H1 (cell line): ENCODE data around the gene CMTM3. TPM values are rescaled to one million over a fixed set of nuclear protein-coding genes. Genes with fewer than 3 reads are reported as not detected.
A peak's percentile ranks its signal among the peaks of the same experiment; 100 is the strongest.

Source experiments
- CTCF ChIA-PET: fragments of 300-600 bp; sonication (Branson Sonifier 250); formaldehyde crosslinking; loops from one replicate; lab custom pipeline; 2021; ENCODE audit not compliant: partially characterized antibody; lab: Charles Lee
- POLR2A ChIA-PET: fragments of 300-600 bp; sonication (Branson Sonifier 250); formaldehyde crosslinking; loops from one replicate; lab custom pipeline; 2021; ENCODE audit warnings: inconsistent platforms; ENCODE audit not compliant: partially characterized antibody; lab: Charles Lee
- DNase-seq, 2 experiments: peaks; one replicate each; pipeline versions ENCODE4 v3.0.0 to v3.0.0-alpha.2; 2010 to 2022; ENCODE audit warnings: low spot score in 2 of 2, low read depth in 1 of 2, mixed read lengths in 1 of 2
- FAIRE-seq: peaks from 2 replicates; lab custom pipeline; 2011; peaks lifted over from hg19 to GRCh38; lab: Jason Lieb, UNC
- H2AFZ ChIP-seq: 2 replicates; pipeline ENCODE4 v1.8.1; 2012; ENCODE audit warnings: low read length, inconsistent platforms
- H2AK5ac ChIP-seq: 2 replicates; pipeline ENCODE4 v1.6.1; 2013; ENCODE audit warnings: low read depth, low read length
- H2BK120ac ChIP-seq: replicated peaks from 2 replicates; pipeline ENCODE3; 2013; ENCODE audit warnings: low read depth, low read length, inconsistent platforms
- H2BK12ac ChIP-seq: 2 replicates; pipeline ENCODE4 v1.6.1; 2013; ENCODE audit warnings: low read depth, low read length
- H2BK15ac ChIP-seq: 2 replicates; pipeline ENCODE4 v1.6.1; 2013; ENCODE audit warnings: low read length
- H2BK20ac ChIP-seq: 2 replicates; pipeline ENCODE4 v1.6.1; 2013; ENCODE audit warnings: low read length
- H2BK5ac ChIP-seq: 2 replicates; pipeline ENCODE4 v1.6.1; 2013; ENCODE audit warnings: low read depth, low read length
- H3K14ac ChIP-seq: 2 replicates; pipeline ENCODE4 v1.6.1; 2013; ENCODE audit warnings: inconsistent platforms; ENCODE audit not compliant: insufficient read length
- H3K18ac ChIP-seq: 2 replicates; pipeline ENCODE4 v1.6.1; 2013; ENCODE audit warnings: low read length; ENCODE audit errors: extremely low read depth
- H3K23ac ChIP-seq: 2 replicates; pipeline ENCODE4 v1.6.1; 2013; ENCODE audit warnings: inconsistent platforms; ENCODE audit not compliant: insufficient read length
- H3K23me2 ChIP-seq: 2 replicates; pipeline ENCODE4 v1.6.1; 2013; ENCODE audit warnings: low read depth, low read length
- H3K27ac ChIP-seq: 2 replicates; pipeline ENCODE4 v1.6.1; 2011; ENCODE audit warnings: low read depth, low read length, inconsistent platforms
- H3K27me3 ChIP-seq, 4 experiments: replicated peaks in 1 of 4; 1 replicate in 1 of 4; 2 replicates in 3 of 4; pipeline versions ENCODE4 v1.6.1 to v1.8.1; 2011 to 2013; ENCODE audit warnings: low read length in 3 of 4, mild to moderate bottlenecking in 3 of 4, inconsistent platforms in 2 of 4, mixed read lengths in 2 of 4, moderate library complexity in 1 of 4; ENCODE audit not compliant: control insufficient read depth in 3 of 4, insufficient read depth in 3 of 4; ENCODE audit errors: extremely low read depth in 1 of 4
- H3K36me3 ChIP-seq, 4 experiments: 2 replicates each; pipeline versions ENCODE4 v1.6.1 to v1.8.1; 2011 to 2013; ENCODE audit warnings: mild to moderate bottlenecking in 4 of 4, low read length in 3 of 4, moderate library complexity in 2 of 4, control low read depth in 1 of 4, inconsistent platforms in 1 of 4; ENCODE audit not compliant: insufficient read depth in 4 of 4, control insufficient read depth in 2 of 4
- H3K4ac ChIP-seq: replicated peaks from 2 replicates; pipeline ENCODE3; 2013; ENCODE audit warnings: low read length, low read depth, mixed read lengths, inconsistent platforms; ENCODE audit not compliant: insufficient read length
- H3K4me1 ChIP-seq, 4 experiments: replicated peaks in 1 of 4; 1 replicate in 1 of 4; 2 replicates in 3 of 4; pipeline versions ENCODE4 v1.6.1 to v1.8.1; 2011 to 2013; ENCODE audit warnings: low read length in 3 of 4, inconsistent platforms in 2 of 4, mixed read lengths in 1 of 4; ENCODE audit not compliant: insufficient read depth in 4 of 4, control insufficient read depth in 3 of 4
- H3K4me2 ChIP-seq, 2 experiments: 2 replicates each; pipeline versions ENCODE4 v1.6.1 to v1.8.1; 2011 to 2013; ENCODE audit warnings: low read depth in 2 of 2, low read length in 2 of 2, control low read depth in 1 of 2, inconsistent platforms in 1 of 2, mild to moderate bottlenecking in 1 of 2; ENCODE audit not compliant: insufficient read depth in 1 of 2
- H3K4me3 ChIP-seq, 4 experiments: fragments of 200-600, 300-600 bp in 1 of 4; sonication (generic), shearing (Covaris generic), sonication (Bioruptor Twin) in 1 of 4; 2 replicates each; pipeline versions ENCODE4 v1.5.1 to v1.8.1; 2011 to 2016; ENCODE audit warnings: low read length in 4 of 4, low read depth in 3 of 4, control low read depth in 2 of 4, inconsistent platforms in 2 of 4, mild to moderate bottlenecking in 2 of 4, mixed read lengths in 1 of 4, moderate library complexity in 1 of 4; ENCODE audit not compliant: insufficient read depth in 2 of 4; ENCODE audit errors: extremely low read depth in 1 of 4
- H3K56ac ChIP-seq: replicated peaks from 2 replicates; pipeline ENCODE3; 2013; ENCODE audit warnings: low read depth, mild to moderate bottlenecking, mixed read lengths, low read length, inconsistent platforms; ENCODE audit not compliant: insufficient read length
- H3K79me1 ChIP-seq: 2 replicates; pipeline ENCODE4 v1.6.1; 2013; ENCODE audit warnings: low read depth, low read length, control low read depth
- H3K79me2 ChIP-seq, 2 experiments: 2 replicates each; pipeline versions ENCODE4 v1.6.1 to v1.8.1; 2012 to 2013; ENCODE audit warnings: low read length in 2 of 2, mild to moderate bottlenecking in 2 of 2, inconsistent platforms in 1 of 2; ENCODE audit not compliant: insufficient read depth in 2 of 2, control insufficient read depth in 1 of 2
- H3K9ac ChIP-seq, 4 experiments: replicated peaks in 1 of 4; 1 replicate in 1 of 4; 2 replicates in 3 of 4; pipeline versions ENCODE4 v1.6.1 to v1.8.1; 2011 to 2013; ENCODE audit warnings: low read depth in 3 of 4, low read length in 3 of 4, control low read depth in 2 of 4, mild to moderate bottlenecking in 2 of 4, moderate library complexity in 2 of 4, inconsistent platforms in 1 of 4; ENCODE audit errors: extremely low read depth in 1 of 4
- H3K9me3 ChIP-seq, 2 experiments: 2 replicates each; pipeline versions ENCODE4 v1.6.1 to v1.8.1; 2012 to 2013; ENCODE audit warnings: mild to moderate bottlenecking in 2 of 2, moderate library complexity in 2 of 2, control low read depth in 1 of 2, inconsistent platforms in 1 of 2, low read depth in 1 of 2, low read length in 1 of 2, mixed read lengths in 1 of 2; ENCODE audit not compliant: insufficient read depth in 2 of 2
- H4K20me1 ChIP-seq, 2 experiments: replicated peaks in 1 of 2; 2 replicates each; pipeline versions ENCODE3 to v1.8.1; 2011 to 2013; ENCODE audit warnings: inconsistent platforms in 2 of 2, low read length in 2 of 2, mild to moderate bottlenecking in 1 of 2; ENCODE audit not compliant: insufficient read depth in 2 of 2, control insufficient read depth in 1 of 2
- H4K5ac ChIP-seq: 2 replicates; pipeline ENCODE4 v1.6.1; 2013; ENCODE audit warnings: low read length, low read depth, mixed read lengths, inconsistent platforms; ENCODE audit not compliant: insufficient read length
- H4K8ac ChIP-seq: 2 replicates; pipeline ENCODE4 v1.8.0; 2013; ENCODE audit warnings: mild to moderate bottlenecking, moderate library complexity, low read length, inconsistent platforms; ENCODE audit not compliant: insufficient read depth; ENCODE audit errors: extremely low read depth
- H4K91ac ChIP-seq: replicated peaks from 2 replicates; pipeline ENCODE3; 2013; ENCODE audit warnings: low read length, mixed read lengths, inconsistent platforms; ENCODE audit not compliant: insufficient read length
- CTCF ChIP-seq, 3 experiments: IDR thresholded peaks; 1 replicate in 2 of 3; 2 replicates in 1 of 3; pipeline versions ENCODE4 v1.5.1 to v1.6.1; 2011; ENCODE audit warnings: low read length in 3 of 3, mild to moderate bottlenecking in 3 of 3, inconsistent platforms in 2 of 3, low read depth in 1 of 3, moderate library complexity in 1 of 3; ENCODE audit not compliant: insufficient read depth in 1 of 3; ENCODE audit errors: control extremely low read depth in 1 of 3
- SIX5 ChIP-seq: IDR thresholded peaks from 2 replicates; pipeline ENCODE4 v1.6.1; 2011; ENCODE audit warnings: mild to moderate bottlenecking, low read depth, low read length
- WGBS, 2 experiments: shearing (Covaris generic) in 1 of 2; methylation state at CpG; one replicate each; pipeline versions ENCODE4 v1.1.6 to v1.1.7; 2013 to 2015; ENCODE audit warnings: low lambda C conversion rate in 2 of 2, mixed read lengths in 2 of 2, inconsistent platforms in 1 of 2, low coverage in 1 of 2, missing lambda C conversion rate in 1 of 2; ENCODE audit not compliant: insufficient replicate concordance in 2 of 2, insufficient coverage in 1 of 2, insufficient read length in 1 of 2; ENCODE audit errors: extremely low coverage in 1 of 2, missing lambda C conversion rate in 1 of 2; 5-methylcytosine and 5-hydroxymethylcytosine counted together
- polyA plus RNA-seq, 7 experiments: library from polyadenylated mRNA; depleted of rRNA in 3 of 7; stranded (reverse) in 5 of 7; unstranded in 2 of 7; fragments of >200 nt in 5 of 7; fragments of 200-250 nt in 2 of 7; gene quantifications; 1 replicate in 5 of 7; 2 replicates in 1 of 7; 4 replicates in 1 of 7; pipeline versions ENCODE4 v1.2.1 to v1.2.3, GENCODE V29; 2011 to 2013; ENCODE audit warnings: missing spikeins in 2 of 7, mixed read lengths in 2 of 7
- total RNA-seq: library from RNA; stranded (reverse); fragmentation: NEBNext Ultra II Directional; extraction: Animal tissue kit (Norgen Biotek cat#: 25700); gene quantifications from 2 replicates; pipeline ENCODE4 v1.2.1, GENCODE V29; 2021

CMTM3 gene
- total and polyA plus RNA-seq, 2 of the 8 experiments (the other 6 are each of a cell fraction or from before 2014, with no cell fraction given): 24.7 to 24.8 TPM

- no peak for TF ChIP-seq SIX5
- TF ChIP-seq CTCF (IDR thresholded peaks at IDR 0.05; ENCODE audit: control extremely low read depth in 1 of 3, insufficient read depth in 1 of 3, low read depth in 1 of 3, low read length in 3 of 3): peak in 2 of 3 experiments; percentile 26 to 34; a peak in 3 of 4 replicates
- no peak overlapping the region for H2AFZ ChIP-seq
- WGBS, 2 experiments: 88% methylated on average over 6 of the region's 6 CpGs; no CpG with 5 or more reads in 1 of the 2 experiments
These were observed 53.8 kb downstream of the CMTM3 start for GRCh38 chr16:66658143-66658859.

More at GRCh38 chr16:66658143-66658859, 53.8 kb downstream of the CMTM3 start:
- Histone ChIP-seq H3K4ac (no peak overlapping the region), H3K4me1 (no peaks in the 10 kb centered on the region), H4K20me1 (peaks cover 2 to 7% of the 10 kb centered on the region in 2 experiments), H2BK20ac (no peak overlapping the region), H3K4me3 (no peak overlapping the region), H3K79me1 (peaks cover 4% of the 10 kb centered on the region; the same call in 1 of the 2 replicates), H2BK5ac (no peak overlapping the region), H3K4me2 (no peak overlapping the region), H4K5ac (no peak overlapping the region), H4K8ac (no peak overlapping the region), H2BK12ac (no peak overlapping the region), H3K18ac (no peak overlapping the region), H3K9ac (no peak overlapping the region), H2BK15ac (no peak overlapping the region), H3K23me2 (no peaks in the 10 kb centered on the region; the same call in 1 of the 2 replicates), H3K36me3 (no peaks in the 10 kb centered on the region), H3K27me3 (no peaks in the 10 kb centered on the region), H2BK120ac (no peak overlapping the region), H3K56ac (no peak overlapping the region), H3K27ac (no peak overlapping the region), H3K14ac (no peak overlapping the region), H2AK5ac (no peak overlapping the region), H3K9me3 (no peaks in the 10 kb centered on the region), H3K79me2 (peaks cover 0 to 25% of the 10 kb centered on the region in 2 experiments; a peak in 2 of 4 replicates), H4K91ac (no peak overlapping the region), H3K23ac (no peak overlapping the region)
- FAIRE-seq (no peak), DNase-seq (no peak)
- ChIA-PET CTCF (interaction anchor here (0.6 to 2.3 kb wide), 11 partner anchors 7 to 252 kb away, joined by 3 to 11 read pairs (median 4); no protein-coding TSS in a partner anchor), POLR2A (interaction anchor here (0.9 kb wide), 1 partner anchor 11 kb away, joined by 5 read pairs; no protein-coding TSS in a partner anchor)
